ENCODE data around the gene C6orf136.

Gene C6orf136

DNA sequence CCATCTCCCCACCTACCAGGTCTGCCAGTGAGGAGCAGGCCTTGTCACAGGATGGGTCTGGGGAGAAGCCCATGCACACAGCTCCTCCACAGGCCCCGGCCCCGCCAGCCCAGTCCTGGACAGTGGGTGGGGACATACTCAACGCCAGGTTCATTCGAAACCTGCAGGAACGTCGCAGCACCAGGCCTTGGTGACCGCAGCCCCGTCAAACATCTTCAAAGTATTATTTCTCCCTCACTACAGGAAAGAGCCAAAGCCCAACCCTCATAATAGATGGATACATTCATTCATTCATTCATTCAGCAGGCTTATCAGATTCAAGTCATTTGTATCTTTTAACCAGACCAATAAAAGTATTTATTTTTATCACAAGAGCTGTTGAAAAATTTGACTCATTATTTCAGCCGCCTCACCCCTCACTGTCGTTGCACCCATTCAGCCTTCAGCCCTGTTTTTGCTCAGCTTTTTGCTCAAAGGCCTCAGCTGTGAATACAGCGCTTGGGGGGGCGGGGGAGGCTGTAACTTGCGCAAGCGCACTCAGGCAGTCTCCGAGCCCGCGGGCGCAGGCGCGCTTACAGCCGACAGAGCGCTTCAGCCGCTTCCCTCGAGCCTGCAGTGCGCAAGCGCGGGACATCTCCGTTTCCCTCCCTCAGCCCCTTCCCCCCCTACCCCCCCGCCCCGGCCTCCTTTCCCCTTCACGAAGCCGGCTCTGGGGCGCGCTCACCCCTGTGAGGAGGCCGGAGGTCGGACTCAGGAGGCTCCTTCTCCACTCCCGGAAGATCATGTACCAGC is at the start of gene C6orf136:
TSS of gene C6orf136 (plus strand) at position 684 of the 792 bp plus-strand sequence. CDS start at position 783, 99 bp downstream.
- DNase-seq, result peak; percentile 94

- peak; percentile 40 for DNase-seq
These were observed 49.4 kb upstream of the C6orf136 start for GRCh38 chr6:30597315-30598144.

DNA sequence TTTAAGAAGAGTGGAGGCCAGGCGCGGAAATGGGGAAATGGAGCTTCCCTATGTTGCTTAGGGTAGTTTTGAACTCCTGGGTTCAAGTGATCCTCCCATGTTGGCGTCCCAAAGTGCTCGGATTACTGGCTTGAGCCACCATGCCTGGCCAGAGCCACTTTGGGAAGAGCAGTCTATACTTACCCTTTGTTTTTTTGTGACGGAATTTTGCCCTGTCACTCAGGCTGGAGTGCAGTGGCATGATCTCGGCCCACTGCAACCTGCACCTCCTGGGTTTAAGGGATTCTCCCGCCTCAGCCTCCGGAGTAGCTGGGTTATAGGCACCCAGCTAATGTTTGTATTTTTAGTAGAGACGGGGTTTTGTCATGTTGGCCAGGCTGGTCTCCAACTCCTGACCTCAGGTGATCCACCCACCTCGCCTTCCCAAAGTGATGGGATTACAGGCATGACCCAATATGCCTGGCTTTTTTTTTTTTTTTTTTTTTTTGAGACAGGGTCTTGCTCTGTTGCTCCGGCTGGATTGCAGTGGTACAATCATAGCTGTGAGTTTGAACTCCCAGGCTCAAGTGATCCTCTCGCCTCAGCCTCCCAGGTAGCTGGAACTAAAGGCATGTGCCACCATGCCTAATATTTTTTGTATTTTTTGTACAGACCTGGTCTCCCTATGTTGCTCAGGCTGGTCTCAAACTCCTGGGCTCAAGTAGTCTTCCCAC is 47.9 kb upstream of the C6orf136 start:
- DNase-seq, result no peak

- DNase-seq, result no peak
These were observed 47.2 kb upstream of the C6orf136 start for GRCh38 chr6:30599625-30600324.

- DNase-seq, result no peak
These were observed 46.4 kb upstream of the C6orf136 start for GRCh38 chr6:30600451-30600961.

DNA sequence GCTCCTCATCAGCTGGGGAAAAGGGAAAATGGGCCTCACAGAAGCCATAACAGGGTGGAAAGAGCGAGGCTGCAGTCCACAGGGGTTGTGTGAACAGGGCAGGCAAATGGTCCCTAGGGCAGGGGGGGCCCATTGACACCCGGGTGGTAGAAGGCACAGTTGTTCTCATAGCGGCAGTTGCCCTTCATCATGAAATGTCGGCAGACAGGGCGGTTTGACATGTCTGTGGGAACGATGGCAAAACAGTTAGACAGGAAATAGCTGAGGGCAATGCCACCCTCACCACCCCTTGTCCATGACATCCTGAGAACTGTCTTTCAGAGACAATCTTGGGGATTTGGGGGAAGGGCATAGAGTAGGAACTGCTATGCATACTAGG is 45.5 kb upstream of the C6orf136 start:
- no peak for DNase-seq

- DNase-seq, result no peak
These were observed 44.9 kb upstream of the C6orf136 start for GRCh38 chr6:30601815-30602641.

GRCh38 chr6:30603961-30604360 is 43.0 kb upstream of the C6orf136 start:
- no peak for DNase-seq

- no peak for DNase-seq
These were observed 36.9 kb upstream of the C6orf136 start for GRCh38 chr6:30610065-30610464.

- DNase-seq, result no peak
These were observed 35.6 kb upstream of the C6orf136 start for GRCh38 chr6:30611150-30611855.

- no peak for DNase-seq
These were observed 35.1 kb upstream of the C6orf136 start for GRCh38 chr6:30611856-30612194.

- no peak for DNase-seq
These were observed 34.7 kb upstream of the C6orf136 start for GRCh38 chr6:30612213-30612612.

GRCh38 chr6:30612687-30613248 is 34.2 kb upstream of the C6orf136 start:
- no peak for DNase-seq

- no peak for DNase-seq
These were observed 33.5 kb upstream of the C6orf136 start for GRCh38 chr6:30613251-30614043.

GRCh38 chr6:30614044-30614842 is 32.7 kb upstream of the C6orf136 start:
- DNase-seq, result no peak

GRCh38 chr6:30614843-30615218 is 32.1 kb upstream of the C6orf136 start:
- DNase-seq, result peak; percentile 99

GRCh38 chr6:30615219-30615957 is 31.5 kb upstream of the C6orf136 start:
- peak; percentile 74 for DNase-seq

Data from NCI-H748 treated with DMSO at 0.1 percent for 48 hours (cell line).